HG03354 (cell line): ENCODE data around the gene BUD31.
A peak's percentile ranks its signal among the peaks of the same experiment; 100 is the strongest.
"Not testable (repeated sequence)": the region's sequence is repeated elsewhere in the genome, so short reads cannot be mapped to it uniquely, and the experiment has no call there.

Experiments
- ATAC-seq: cut with Tn5 transposase; IDR thresholded peaks from one replicate; pipeline ENCODE4 v1.9.1; 2021; ENCODE audit warnings: mild to moderate bottlenecking; ENCODE audit not compliant: unreplicated experiment, poor library complexity, severe bottlenecking

BUD31 gene

GRCh38 chr7:99396418-99397296 lies 12.1 kb upstream of the BUD31 start:
- no peak for ATAC-seq

DNA sequence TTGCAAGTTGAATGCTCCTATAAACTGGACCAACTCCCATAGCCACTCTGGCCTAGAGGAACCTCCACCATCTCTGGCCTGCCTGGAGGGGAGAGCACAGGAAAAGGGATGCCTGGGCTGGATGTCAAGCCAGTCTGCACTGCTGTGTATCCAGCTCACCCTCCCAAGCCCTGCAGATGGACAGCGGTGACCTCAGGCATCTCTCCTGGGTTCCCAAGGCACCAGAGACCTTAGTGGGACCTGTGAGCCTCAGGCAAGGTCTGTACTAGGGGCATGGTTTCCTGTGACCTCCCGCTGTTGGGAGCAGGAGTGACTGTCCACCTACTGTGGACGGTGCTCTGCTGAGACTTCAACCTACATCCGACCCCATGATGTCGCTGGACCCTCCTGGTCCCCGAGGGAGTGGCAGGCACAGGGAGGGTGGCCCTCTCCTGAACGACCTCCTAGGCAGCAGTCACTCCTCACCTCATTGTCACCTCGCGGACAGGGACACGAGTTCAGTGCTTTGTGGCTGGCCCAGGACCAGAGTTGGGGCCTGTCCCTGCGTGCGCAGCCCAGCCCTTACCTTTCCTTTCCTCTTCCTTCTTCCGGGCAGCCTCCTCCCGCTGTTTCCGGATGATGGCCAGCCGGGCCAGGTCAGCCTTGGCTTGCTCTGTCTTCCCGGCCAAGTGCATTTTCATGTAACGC lies 11.3 kb upstream of the BUD31 start:
- ATAC-seq: no peak

DNA sequence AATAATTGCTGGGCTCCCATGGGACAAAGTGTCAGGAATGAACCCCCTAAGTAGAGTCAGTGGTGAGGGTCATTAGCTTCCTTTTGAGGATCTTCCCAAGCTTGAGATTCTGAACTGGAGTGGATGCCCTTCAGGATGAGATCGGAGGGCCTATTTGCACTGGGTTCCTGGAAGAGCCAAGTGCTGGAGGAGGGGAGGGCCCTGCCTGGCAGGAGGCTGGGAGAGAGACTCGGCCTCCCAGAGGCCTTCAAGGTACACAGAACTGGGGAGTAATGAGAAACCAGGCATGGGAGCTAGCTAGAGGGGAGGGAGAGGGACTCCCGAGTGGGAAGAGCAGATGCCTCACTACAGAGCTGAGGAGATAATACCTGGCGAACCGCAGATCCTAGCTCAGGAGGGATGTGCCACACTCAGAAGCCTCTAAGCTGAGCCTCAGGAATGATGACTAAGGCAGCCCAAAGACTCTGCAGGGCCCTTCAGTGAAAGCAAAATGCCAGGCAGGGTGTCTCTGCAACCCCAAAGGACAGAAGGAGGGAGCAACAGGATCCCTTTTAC lies 9.8 kb upstream of the BUD31 start:
- no peak for ATAC-seq

DNA sequence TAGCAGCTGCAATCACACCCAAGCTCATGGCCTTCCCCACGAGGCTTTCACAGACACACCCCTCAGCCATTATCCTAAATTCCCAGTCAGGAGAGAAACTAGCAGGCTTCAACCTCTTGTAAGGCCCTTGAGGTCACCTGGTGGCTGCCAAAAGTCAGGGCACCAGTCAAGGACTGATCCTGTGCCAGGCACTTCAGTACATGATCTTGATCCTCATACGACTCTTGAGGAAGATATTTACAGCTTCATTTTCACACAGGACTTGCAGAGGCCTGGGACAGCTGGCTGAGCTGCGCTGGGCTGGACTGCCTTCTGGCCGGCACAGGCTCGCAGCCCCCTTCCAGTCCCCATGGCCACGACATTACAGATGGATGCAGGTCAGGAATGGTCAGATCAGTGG lies 9.2 kb upstream of the BUD31 start:
- ATAC-seq: no peak

DNA sequence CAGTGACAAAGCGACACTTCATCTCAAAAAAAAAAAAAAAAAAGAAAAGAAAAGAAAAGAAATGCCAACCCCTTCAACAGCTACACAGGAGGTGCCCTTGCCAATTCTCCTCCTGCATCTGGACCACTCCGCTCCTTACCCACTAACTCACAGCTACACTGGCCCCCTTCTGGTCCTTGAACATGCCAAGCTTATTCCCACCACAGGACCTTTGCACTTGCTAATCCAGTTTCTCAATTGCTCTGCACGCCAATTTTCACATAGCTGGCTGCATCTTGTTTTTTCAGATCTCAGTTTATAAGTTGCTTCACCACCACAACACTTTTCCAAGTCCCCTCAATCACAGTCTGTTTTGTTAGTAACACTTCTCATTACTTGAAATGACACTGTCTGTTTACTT lies 5.9 kb upstream of the BUD31 start:
- no peak for ATAC-seq

GRCh38 chr7:99403764-99404163 lies 5.0 kb upstream of the BUD31 start:
- ATAC-seq: no peak

GRCh38 chr7:99404235-99404976 lies 4.4 kb upstream of the BUD31 start:
- no peak for ATAC-seq

GRCh38 chr7:99404977-99405320 lies 3.8 kb upstream of the BUD31 start:
- ATAC-seq: no peak

GRCh38 chr7:99406557-99406956 lies 2.2 kb upstream of the BUD31 start:
- ATAC-seq: no peak

DNA sequence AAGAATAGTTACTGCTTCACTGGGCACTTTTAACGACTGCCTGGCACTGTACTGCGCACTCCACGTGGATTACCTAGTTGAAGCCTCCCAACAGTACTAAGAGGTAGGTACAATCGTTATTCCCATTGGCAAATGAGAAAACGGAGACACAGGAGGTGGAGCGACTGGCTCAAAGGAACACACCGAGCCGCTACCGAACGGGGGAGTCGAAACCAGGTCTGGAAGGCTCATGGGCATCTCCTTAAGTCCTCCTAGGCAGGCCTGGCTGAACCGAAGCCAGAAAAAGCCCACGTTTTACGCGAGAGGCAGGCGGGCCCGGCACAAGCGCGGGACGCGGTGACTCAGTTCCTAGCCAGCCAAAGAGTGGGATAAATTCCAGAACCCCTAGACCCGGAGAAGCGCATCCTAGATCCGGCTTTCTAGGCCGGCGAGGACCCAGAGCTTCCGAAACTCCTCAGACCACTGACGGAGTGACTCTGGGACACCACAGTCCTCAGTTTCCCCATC lies 844 bp upstream of the BUD31 start:
- ATAC-seq: no peak

DNA sequence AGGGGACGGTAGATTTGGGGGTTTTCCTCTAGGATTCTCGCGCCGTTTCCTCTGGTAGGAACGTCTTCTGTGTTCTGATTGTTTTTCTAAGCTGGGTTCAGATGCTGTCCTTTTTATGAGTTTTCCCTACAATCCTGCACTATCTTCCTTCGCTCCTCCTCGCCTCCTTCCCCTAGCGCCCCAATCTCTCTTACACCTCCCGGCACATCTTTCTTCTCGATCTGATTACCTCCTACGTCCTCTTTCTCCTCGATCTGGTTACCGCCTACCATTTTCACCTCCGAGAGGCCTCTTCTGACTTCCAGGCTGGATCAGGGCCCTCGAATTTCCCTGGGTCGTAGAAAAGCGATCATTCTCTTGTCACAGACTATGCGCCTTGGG lies 413 bp downstream of the BUD31 start:
- peak; percentile 10 for ATAC-seq

- no peak for ATAC-seq
Measured at GRCh38 chr7:99409806-99410205, 1.0 kb downstream of the BUD31 start.

DNA sequence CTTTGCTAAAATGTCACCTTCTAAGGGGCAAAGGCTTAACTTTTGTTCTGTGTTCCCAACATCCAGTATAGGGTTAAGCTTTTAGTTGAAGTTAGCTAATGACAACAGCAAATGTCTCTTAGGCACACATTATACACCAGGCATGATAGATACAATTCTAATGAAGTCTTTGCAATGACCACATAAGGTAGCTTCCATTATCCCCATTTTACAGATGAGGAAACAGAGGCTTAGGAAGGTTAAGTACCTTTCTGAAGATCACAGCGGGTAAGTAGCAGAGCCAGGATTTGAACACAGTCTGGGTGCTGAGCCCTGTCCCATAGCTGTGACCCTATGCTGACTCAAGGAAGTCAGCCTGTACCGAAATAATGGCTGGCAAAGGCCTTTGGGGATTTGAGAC lies 1.9 kb downstream of the BUD31 start:
- no peak for ATAC-seq

DNA sequence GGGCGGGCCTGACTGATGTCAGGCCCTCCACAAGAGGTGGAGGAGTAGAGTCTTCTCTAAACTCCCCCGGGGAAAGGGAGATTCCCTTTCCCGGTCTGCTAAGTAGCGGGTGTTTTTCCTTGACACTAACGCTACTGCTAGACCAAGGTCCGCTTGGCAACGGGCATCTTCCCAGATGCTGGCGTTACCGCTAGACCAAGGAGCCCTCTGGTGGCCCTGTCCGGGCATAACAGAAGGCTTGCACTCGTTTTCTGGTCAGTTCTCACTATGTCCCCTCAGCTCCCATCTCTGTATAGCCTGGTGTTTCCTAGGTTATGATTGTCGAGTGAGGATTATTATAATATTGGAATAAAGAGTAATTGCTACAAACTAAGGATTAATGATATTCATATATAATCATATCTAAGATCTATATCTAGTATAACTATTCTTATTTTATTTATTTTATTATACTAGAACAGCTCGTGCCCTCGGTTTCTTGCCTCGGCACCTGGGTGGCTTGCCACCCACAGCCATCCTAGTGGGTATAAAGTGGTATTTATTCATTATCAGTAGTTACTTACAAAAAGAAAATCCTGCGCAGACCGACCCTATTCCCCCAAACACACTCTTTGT lies 6.9 kb downstream of the BUD31 start:
- not testable (repeated sequence) for ATAC-seq

DNA sequence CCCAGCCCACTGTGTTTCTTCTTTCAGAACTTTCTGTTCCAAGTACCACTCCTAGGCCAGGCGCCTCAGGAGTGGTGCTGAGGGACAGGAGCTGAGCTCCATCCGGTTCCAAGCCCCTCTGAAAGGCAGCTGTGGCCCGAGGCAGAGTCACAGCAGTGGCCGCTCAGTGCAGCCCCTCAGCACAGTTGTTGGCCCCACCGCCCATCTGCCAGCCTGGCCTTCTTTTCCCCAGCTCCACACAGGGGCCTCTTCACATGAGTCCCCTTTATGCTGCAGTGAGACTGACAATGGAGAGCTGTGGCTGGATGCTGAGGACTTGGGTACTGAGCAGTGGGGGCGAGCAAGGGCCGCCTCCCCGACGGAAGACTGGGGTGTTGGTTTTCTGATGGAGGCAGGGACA lies 9.5 kb downstream of the BUD31 start:
- no peak for ATAC-seq

- ATAC-seq: no peak
Measured at GRCh38 chr7:99419323-99420021, 10.7 kb downstream of the BUD31 start.

- no peak for ATAC-seq
Measured at GRCh38 chr7:99420213-99420612, 11.4 kb downstream of the BUD31 start.

GRCh38 chr7:99420986-99421385 lies 12.2 kb downstream of the BUD31 start:
- ATAC-seq: no peak

DNA sequence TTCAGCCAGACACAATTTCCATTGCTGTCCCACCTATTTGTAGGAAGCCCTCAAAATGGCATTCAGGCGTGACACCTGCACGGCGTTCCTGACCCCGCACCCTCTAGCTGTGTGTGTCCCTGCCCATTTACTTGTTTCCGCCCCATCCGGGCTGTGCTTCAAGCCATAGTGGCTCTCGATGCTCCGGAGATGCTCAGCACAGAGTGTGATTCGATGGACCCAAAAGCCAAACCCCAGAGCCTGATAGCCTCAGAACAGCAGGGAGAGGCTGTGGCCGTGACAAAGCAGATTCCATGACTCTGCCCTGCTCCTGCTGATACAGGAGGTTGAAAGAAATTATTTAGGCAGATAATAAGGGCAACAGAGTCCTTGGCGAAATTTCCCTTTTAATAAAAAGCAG lies 13.4 kb downstream of the BUD31 start:
- ATAC-seq: no peak
